Loucy (cell line): ENCODE data around the gene BTC.

Source experiments
- H2AFZ ChIP-seq: fragments of 200-600 bp; sonication (generic); 2 replicates; pipeline ENCODE4 v1.6.0; 2016; ENCODE audit warnings: antibody characterized with exemption, mild to moderate bottlenecking, low read length, moderate library complexity
- H3F3A ChIP-seq: fragments of 200-600 bp; 2 replicates; pipeline ENCODE4 v1.6.0; 2016; ENCODE audit warnings: antibody characterized with exemption, low read depth, mild to moderate bottlenecking
- H3K27me3 ChIP-seq: fragments of 200-600 bp; sonication (generic); 2 replicates; pipeline ENCODE4 v1.6.1; 2014; ENCODE audit warnings: low read length, mild to moderate bottlenecking; ENCODE audit not compliant: insufficient read depth, poor library complexity, severe bottlenecking
- H3K36me3 ChIP-seq: fragments of 200-600 bp; sonication (generic); 2 replicates; pipeline ENCODE4 v1.6.1; 2016; ENCODE audit warnings: low read length; ENCODE audit not compliant: insufficient read depth
- H3K4me1 ChIP-seq: fragments of 200-600 bp; sonication (generic); 2 replicates; pipeline ENCODE4 v1.5.1; 2014; ENCODE audit warnings: low read length, mild to moderate bottlenecking; ENCODE audit not compliant: insufficient read depth, poor library complexity, severe bottlenecking
- H3K4me2 ChIP-seq: fragments of 200-600 bp; sonication (generic); 2 replicates; pipeline ENCODE4 v1.6.0; 2014; ENCODE audit warnings: antibody characterized with exemption, low read length, low read depth, mild to moderate bottlenecking; ENCODE audit not compliant: poor library complexity, severe bottlenecking
- H3K4me3 ChIP-seq: fragments of 200-600 bp; sonication (generic); 2 replicates; pipeline ENCODE4 v1.5.1; 2014; ENCODE audit warnings: low read length, mild to moderate bottlenecking, mixed read lengths; ENCODE audit not compliant: poor library complexity, severe bottlenecking
- H3K79me2 ChIP-seq: fragments of 200-600 bp; sonication (generic); 2 replicates; pipeline ENCODE4 v1.6.1; 2014; ENCODE audit warnings: low read length; ENCODE audit not compliant: insufficient read depth
- H3K9ac ChIP-seq: fragments of 200-600 bp; sonication (generic); 2 replicates; pipeline ENCODE4 v1.6.0; 2014; ENCODE audit warnings: mild to moderate bottlenecking, low read depth, low read length, moderate library complexity; ENCODE audit not compliant: poor library complexity, severe bottlenecking
- H3K9me2 ChIP-seq: fragments of 200-600 bp; sonication (generic); replicated peaks from 2 replicates; pipeline ENCODE4 v1.6.1; 2016; ENCODE audit warnings: low read depth, low read length, mixed read lengths
- H3K9me3 ChIP-seq: fragments of 200-600 bp; sonication (generic); 2 replicates; pipeline ENCODE4 v1.6.1; 2014; ENCODE audit warnings: mild to moderate bottlenecking, antibody characterized with exemption, low read length, low read depth; ENCODE audit not compliant: insufficient read depth
- H4K20me1 ChIP-seq: fragments of 200-600 bp; sonication (generic); 2 replicates; pipeline ENCODE4 v1.6.0; 2014; ENCODE audit warnings: antibody characterized with exemption, low read length, mild to moderate bottlenecking; ENCODE audit not compliant: insufficient read depth, poor library complexity, severe bottlenecking
- EZH2phosphoT487 ChIP-seq: fragments of 200-600 bp; IDR thresholded peaks from 2 replicates; pipeline ENCODE4 v1.6.1; 2018; ENCODE audit warnings: antibody characterized with exemption, mild to moderate bottlenecking, moderate library complexity, borderline replicate concordance
- TF ChIP-seq, protein P1 (sequence below): fragments of 200-600 bp; sonication (generic); conservative IDR thresholded peaks from 2 replicates; pipeline ENCODE4 v1.5.1; 2014; ENCODE audit warnings: mild to moderate bottlenecking, antibody characterized with exemption, low read length

Gene BTC

DNA sequence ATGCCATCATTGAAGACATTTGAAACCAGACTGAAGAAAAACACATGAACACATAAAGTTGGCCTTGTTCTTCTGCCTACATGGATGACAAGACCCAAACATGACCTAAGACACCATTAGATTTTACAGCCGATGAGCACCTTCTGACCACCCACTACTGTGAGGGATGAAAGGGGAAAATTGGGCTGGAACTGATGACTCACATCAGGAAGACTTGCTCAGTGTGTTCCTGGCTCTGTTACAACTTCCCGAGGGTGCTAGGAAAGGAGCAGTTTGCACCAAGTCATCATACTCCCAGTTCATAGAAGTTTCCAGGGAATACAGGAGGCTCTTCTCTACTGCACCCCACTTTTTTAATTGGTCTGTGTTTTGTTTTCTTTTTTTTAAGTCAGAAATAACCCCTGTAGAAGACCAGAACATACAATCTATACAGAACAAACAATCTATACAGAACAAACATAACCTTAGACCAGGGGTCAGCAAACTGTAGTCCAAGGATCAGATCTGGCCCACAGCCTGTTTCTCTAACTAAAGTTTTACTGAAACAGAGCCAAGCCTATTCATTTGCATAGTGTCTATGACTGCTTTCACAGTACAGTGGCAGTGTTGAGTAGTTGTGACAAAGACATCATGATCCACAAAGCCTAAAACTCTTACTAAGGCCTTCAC, 25.3 kb downstream of the BTC start:
- H3K9me2 ChIP-seq = no peaks in the 10 kb centered on the region
- H3K36me3 ChIP-seq = no peaks in the 10 kb centered on the region
- H2AFZ ChIP-seq = no peak overlapping the region
- no peak overlapping the region for H3K4me2 ChIP-seq
- H3K27me3 ChIP-seq = no peaks in the 10 kb centered on the region
- no peak overlapping the region for H3K4me3 ChIP-seq
- no peaks in the 10 kb centered on the region for H4K20me1 ChIP-seq
- no peaks in the 10 kb centered on the region for H3K9me3 ChIP-seq
- H3K79me2 ChIP-seq = no peaks in the 10 kb centered on the region
- no peak for TF ChIP-seq EZH2phosphoT487
- TF ChIP-seq, protein P1, sequence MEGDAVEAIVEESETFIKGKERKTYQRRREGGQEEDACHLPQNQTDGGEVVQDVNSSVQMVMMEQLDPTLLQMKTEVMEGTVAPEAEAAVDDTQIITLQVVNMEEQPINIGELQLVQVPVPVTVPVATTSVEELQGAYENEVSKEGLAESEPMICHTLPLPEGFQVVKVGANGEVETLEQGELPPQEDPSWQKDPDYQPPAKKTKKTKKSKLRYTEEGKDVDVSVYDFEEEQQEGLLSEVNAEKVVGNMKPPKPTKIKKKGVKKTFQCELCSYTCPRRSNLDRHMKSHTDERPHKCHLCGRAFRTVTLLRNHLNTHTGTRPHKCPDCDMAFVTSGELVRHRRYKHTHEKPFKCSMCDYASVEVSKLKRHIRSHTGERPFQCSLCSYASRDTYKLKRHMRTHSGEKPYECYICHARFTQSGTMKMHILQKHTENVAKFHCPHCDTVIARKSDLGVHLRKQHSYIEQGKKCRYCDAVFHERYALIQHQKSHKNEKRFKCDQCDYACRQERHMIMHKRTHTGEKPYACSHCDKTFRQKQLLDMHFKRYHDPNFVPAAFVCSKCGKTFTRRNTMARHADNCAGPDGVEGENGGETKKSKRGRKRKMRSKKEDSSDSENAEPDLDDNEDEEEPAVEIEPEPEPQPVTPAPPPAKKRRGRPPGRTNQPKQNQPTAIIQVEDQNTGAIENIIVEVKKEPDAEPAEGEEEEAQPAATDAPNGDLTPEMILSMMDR = no peak
- H3F3A ChIP-seq = no peaks in the 10 kb centered on the region
- no peak overlapping the region for H3K9ac ChIP-seq
- no peaks in the 10 kb centered on the region for H3K4me1 ChIP-seq

DNA sequence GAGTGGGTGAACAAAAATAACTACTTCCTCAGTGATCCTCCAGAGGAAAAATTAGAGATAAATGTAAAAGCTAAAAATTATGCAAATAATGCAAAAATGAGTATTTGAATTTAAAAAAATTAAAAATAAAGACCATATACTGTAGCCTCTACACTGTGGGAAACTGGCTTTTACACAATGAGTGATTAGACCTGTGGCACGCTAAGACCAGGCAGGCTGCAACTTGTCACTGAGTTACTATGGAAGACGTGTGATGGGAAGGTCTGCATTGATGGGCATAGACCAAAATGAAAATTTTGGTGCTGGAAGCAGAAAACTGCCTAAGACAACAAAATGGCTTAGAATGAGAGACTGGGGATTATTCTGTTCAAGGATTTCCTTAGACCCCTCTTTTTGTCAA, 30.2 kb downstream of the BTC start:
- Histone ChIP-seq H3K9me2 (no peaks in the 10 kb centered on the region), H3K79me2 (no peaks in the 10 kb centered on the region), H3K4me2 (no peak overlapping the region), H3K27me3 (no peaks in the 10 kb centered on the region), H2AFZ (no peak overlapping the region), H3F3A (no peaks in the 10 kb centered on the region), H3K36me3 (no peaks in the 10 kb centered on the region), H3K9ac (no peak overlapping the region), H4K20me1 (no peaks in the 10 kb centered on the region), H3K4me3 (no peak overlapping the region), H3K4me1 (no peaks in the 10 kb centered on the region), H3K9me3 (no peaks in the 10 kb centered on the region)
- TF ChIP-seq EZH2phosphoT487 = no peak
- TF ChIP-seq, protein P1 = no peak

DNA sequence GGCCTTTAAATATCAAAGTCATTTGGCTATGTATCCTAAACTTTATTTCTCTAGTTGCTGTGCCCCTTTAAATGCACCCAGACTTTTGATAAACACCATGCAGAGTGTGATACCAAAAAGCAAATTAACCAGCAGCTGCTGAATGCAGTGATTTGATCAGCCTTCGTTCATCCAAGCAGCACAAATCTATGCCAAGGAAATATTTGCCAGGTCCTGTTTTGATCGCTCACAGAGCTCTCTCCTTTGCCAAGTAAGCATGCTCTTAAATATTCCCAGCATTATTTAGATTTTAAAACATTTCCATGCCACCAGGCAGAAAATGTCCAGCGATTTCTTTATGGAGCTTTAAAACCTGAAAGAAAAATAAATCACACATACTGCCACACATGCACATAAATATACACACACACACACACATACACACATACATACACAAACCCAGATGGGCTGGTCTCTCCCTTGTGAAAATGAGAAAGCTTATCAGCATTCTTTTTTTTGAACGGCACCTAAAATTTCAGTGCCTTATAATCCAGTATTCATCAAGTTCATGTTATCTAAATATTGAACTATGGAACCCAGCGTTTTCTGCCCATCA, 35.7 kb downstream of the BTC start:
- Histone ChIP-seq H3K79me2 (no peaks in the 10 kb centered on the region), H3K9me2 (no peaks in the 10 kb centered on the region), H3K4me1 (no peaks in the 10 kb centered on the region), H4K20me1 (no peaks in the 10 kb centered on the region), H3K36me3 (no peaks in the 10 kb centered on the region), H3K27me3 (no peaks in the 10 kb centered on the region), H2AFZ (no peak overlapping the region), H3K9me3 (no peaks in the 10 kb centered on the region), H3K4me3 (no peak overlapping the region), H3K9ac (no peak overlapping the region), H3K4me2 (no peak overlapping the region), H3F3A (no peaks in the 10 kb centered on the region)
- TF ChIP-seq EZH2phosphoT487 = no peak
- TF ChIP-seq, protein P1 = no peak
